ENCODE data around the gene AKNA.

DNA sequence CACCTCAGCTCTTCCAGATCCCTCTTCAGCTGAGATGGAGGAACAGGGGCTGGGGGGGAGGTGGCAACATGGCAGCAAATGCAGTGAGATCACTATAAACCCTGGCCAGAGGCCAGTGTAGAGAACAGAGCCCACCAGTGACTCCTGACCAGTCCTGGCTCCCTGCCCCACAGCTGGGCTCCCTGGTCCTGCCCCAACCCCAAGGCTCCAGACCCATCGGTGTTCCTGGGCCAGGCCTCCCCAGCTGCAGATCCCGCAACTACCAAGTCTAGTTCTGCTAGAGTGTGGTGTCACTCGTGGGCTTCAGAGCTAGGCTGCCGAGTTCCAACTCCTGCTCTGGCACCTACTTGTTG, 16.8 kb downstream of the AKNA start:
- TF ChIP-seq, protein P1, sequence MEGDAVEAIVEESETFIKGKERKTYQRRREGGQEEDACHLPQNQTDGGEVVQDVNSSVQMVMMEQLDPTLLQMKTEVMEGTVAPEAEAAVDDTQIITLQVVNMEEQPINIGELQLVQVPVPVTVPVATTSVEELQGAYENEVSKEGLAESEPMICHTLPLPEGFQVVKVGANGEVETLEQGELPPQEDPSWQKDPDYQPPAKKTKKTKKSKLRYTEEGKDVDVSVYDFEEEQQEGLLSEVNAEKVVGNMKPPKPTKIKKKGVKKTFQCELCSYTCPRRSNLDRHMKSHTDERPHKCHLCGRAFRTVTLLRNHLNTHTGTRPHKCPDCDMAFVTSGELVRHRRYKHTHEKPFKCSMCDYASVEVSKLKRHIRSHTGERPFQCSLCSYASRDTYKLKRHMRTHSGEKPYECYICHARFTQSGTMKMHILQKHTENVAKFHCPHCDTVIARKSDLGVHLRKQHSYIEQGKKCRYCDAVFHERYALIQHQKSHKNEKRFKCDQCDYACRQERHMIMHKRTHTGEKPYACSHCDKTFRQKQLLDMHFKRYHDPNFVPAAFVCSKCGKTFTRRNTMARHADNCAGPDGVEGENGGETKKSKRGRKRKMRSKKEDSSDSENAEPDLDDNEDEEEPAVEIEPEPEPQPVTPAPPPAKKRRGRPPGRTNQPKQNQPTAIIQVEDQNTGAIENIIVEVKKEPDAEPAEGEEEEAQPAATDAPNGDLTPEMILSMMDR (IDR thresholded peaks at IDR 0.05): no peak
- TF ChIP-seq POLR2A (IDR thresholded peaks at IDR 0.05): no peak
